ELF-1 (cell line): ENCODE results near the gene PDZD2.
"Not testable (repeated sequence)": the region's sequence is repeated elsewhere in the genome, so short reads cannot be mapped to it uniquely, and the experiment has no call there.

Source experiments
- DNase-seq: peaks from one replicate; pipeline ENCODE4 v3.0.0-alpha.2; 2016; ENCODE audit warnings: low read depth, low spot score

The PDZD2 gene

GRCh38 chr5:31731710-31732301 lies 92.9 kb downstream of the PDZD2 start:
- DNase-seq = no peak

- not testable (repeated sequence) for DNase-seq
These were observed 93.9 kb downstream of the PDZD2 start for GRCh38 chr5:31732821-31733220.

DNA sequence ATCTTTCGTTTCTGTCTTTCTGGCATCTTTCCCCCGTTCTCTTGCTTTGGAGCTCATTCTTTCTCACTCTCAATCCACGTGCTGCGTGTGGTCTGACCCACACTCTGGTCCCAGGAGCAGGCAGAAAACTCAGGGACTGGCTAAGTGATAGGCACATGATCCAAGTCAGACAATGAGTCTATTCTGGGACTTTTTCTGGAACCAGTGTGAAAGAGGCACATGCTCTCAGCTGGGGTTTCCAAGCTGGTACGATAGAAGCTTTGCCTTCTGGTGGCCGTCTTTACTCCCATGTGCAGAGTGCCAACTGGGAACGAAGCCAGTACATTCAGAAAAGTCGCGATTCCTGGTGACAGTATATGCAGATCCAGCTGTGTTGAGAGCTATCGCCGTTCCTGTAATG lies 94.4 kb downstream of the PDZD2 start:
- DNase-seq = no peak

DNA sequence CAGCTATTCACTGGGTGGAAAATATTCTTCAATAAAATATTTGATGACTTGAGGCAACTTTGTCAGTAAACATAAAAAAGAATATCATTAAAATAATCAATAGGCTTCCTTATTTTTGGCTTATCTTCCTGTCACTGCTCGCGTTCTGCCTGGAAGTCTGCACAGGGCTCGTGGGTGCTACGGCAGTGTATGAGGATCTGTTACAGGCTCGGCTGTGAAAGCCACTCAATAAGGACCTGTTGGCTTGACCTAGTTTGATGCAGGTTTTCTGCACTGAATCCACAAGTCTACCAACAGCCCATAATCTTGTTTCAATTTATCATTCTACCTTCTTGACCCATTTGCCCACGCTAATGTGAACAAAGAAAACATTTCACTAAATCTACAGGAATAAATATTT lies 97.2 kb downstream of the PDZD2 start:
- no peak for DNase-seq

GRCh38 chr5:31738199-31738598 lies 99.3 kb downstream of the PDZD2 start:
- no peak for DNase-seq

DNA sequence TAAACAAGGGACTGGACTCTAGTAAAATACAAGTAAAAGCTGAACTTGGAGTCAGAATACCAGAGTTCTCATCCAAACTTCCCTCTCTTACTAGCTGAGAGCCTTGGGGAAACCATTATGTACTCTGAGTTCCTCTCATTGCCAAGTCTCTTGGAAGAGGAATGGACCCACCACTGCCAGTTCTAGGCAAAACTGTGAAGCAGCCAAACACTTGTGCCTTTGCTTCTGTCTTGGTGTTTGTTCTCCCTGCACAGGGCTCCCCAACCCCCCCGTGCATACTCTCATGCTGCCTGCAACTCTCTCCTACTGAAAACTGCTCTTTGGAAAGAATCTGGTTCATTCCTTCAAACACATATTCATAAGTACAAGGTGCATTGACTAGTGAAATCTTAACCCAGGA lies 102.6 kb downstream of the PDZD2 start:
- no peak for DNase-seq

DNA sequence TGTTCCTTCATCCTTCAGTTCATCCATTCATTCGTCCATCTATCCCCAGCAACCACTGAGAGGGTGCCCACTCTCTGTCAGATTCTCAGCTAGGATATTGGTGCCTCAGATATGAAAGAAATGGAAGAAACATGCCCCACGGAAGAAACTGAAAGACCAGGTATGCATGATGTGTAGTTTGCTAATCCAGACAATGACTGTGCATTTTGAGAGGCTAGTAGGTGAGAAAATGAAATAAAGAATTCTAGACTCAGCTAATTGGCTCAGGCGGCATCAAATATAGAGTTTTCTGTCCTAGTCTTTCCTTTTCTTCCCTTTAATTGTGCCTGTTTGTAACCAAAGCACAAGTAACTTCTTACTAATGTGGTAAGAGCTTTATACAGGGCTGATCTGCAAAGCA lies 104.7 kb downstream of the PDZD2 start:
- no peak for DNase-seq

GRCh38 chr5:31748458-31749172 lies 109.7 kb downstream of the PDZD2 start:
- no peak for DNase-seq

DNA sequence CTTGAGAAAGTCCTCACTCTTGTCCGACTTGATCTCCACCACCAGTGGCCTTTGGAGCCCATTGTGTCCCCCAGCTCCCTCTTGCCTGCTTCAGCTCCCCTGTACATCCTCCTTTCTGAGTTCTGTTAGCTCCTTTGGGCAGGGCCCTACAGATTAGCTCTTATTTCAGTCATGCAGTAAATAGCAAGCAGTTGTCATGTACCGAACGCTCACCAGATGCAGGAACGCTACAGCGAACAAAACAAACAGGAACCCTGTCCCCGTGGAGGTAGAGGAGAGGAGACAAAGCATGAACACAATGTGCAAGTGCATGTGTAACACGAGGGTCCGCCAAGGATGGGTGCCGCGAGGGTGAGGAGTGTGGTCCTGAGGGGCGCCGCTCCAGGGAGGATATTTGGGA lies 111.3 kb downstream of the PDZD2 start:
- no peak for DNase-seq

DNA sequence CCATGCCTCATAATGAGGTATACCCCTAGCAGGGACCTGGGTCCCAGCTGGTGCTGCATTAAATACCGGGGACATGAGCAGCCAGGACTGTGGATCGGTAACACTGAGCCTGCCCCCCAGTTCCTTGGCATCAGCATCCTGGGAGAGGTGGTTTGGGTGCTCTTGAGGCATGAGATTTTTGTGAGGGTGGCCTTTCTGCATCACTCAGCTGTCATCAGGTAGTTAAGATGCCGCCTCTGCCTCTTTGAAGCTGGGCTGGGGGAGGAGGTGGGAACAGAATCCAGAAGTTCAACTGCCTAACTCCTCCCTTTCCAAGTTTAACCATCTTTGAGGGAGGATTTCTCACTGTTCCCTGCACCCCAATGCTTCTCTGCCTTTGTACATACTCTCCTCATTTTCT lies 112.7 kb downstream of the PDZD2 start:
- no peak for DNase-seq

- no peak for DNase-seq
These were observed 114.9 kb downstream of the PDZD2 start for GRCh38 chr5:31753700-31754357.

- no peak for DNase-seq
These were observed 115.4 kb downstream of the PDZD2 start for GRCh38 chr5:31754358-31754704.

DNA sequence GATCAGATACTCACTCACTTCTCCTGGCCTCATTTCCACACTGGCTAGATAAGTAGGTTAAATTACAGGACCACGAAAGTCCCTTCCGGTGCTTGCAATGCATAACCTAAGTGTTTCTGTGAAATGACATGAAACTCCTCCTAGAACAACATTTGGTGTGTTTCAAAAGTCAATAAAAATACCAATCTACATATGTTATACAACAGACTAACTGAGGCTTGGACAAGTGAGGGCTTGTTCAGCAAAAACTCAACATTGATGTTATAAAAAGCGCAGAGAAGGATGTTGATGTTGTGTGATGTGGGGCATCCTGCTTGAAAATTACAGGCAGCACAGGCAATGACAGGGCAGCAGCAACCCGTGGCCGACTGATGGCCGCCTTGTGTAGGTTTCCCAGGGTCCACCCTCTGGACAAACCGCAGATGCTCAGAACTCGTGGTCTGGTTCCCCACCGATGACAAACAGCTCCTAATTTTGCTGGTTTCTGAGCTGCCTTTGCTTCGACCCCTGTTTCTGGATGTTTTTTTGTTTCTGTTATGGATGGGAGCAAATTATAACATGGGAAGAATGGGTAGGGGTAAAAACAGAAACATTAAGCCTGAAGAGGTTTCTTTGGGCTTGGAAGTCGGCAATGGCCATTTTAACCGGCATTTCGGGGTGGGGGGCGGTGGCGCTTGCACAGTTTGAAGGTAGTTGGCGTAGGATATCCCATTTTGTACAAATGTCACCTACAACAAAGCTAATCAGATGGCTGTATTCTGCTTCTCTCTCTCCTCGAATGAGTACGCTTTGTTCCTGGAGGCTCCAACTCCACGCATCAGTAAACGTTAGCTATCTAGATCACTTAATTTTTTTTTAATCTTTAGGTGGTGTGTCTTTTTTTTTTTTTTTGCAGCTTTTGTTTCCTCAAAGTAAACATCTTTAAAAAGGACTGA lies 116.1 kb downstream of the PDZD2 start:
- DNase-seq = no peak

DNA sequence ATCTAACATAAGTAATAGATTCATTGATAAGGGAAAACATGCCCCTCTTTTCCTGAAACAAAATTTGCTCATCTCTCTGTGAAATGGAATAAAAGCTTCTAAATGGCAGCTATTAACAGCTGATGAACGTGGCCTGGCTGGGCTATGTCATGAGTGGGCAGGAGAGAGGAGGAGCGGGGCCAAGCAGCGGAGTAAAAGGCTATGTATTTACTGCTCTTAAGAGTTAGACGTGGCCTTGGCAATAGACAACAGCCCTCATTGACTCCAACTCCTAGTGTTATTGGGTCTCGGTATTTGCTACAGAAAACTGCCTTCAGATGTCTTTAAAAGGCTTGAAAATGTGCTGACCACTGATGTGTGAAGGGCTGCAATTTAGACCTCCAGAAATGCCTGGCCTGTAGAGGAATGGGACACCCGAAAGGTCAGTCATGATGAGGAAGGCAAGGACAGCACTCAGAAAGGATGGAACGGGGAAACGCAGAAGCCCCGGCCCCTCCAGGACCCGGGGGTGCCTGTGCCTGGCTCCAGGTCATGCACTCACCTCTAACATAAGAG lies 116.8 kb downstream of the PDZD2 start:
- DNase-seq = no peak

DNA sequence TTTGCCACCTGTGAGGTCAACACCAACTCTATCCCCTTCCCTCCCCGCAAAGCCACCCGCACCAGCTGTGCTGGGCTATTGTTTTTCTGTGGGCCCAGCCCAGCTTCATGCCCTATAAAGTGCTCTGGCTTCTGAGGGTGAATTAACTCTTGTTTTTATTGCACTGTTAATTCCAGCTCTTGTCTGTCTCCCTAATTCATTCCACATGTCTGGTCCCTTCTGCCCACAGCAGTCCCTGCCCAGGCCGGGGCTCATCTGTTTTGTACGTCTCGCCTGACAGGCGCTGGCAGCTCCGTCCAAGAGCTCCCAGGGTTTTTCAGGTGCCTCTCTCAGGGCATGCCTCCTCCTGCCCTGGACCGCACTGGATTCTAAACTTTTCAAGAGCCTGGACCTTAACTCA lies 118.9 kb downstream of the PDZD2 start:
- no peak for DNase-seq

DNA sequence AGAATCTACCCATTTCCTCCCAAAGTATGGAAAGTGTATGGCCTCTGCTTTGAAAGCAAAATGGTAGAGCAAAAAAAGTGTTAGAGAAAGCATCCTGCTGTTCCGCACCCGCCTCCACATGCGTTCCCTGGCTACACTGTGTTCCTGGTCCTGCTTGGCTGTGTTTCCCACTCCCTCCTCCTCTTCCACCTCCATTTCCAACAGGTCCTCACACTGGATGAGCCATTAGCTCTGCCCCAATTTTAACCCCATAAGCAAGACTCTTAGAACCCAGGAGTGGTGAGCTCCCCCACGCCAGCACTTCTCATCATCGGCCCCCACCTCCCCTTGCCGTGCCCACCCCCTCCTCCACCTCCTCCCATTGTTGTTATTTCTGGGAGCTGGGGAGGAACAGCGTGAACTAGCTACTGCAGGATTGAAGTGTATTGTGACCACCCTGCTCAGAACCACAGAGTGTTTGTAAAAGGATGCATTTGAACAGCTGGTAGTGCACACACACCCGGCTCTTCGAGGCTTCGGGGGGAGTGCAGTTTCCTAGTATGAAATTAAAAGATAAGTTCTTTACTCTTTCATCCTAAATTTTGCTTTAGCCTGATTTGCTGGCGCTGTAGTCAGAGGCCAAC lies 120.0 kb downstream of the PDZD2 start:
- no peak for DNase-seq

GRCh38 chr5:31759925-31760324 lies 121.0 kb downstream of the PDZD2 start:
- no peak for DNase-seq

- no peak for DNase-seq
These were observed 122.9 kb downstream of the PDZD2 start for GRCh38 chr5:31761877-31762276.

DNA sequence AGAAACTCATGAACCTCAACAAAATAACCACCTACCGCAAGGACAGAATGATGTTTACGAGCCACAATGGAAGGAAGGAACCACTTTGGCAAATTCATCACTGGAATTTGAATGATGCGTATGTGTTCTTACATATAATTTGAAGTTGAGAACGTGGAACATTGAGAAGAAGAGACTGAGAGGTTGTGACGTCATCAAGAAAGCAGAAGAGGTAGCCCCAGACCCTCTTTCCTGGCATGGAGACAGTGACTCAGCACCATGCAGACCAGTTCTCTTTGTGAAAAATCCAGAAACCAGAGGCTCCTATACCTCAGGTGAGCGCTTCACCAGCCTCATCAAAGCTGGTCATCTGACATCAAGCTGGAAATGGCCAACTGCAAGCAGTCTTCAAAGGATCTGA lies 124.5 kb downstream of the PDZD2 start:
- DNase-seq = no peak

GRCh38 chr5:31764687-31765086 lies 125.8 kb downstream of the PDZD2 start:
- not testable (repeated sequence) for DNase-seq

DNA sequence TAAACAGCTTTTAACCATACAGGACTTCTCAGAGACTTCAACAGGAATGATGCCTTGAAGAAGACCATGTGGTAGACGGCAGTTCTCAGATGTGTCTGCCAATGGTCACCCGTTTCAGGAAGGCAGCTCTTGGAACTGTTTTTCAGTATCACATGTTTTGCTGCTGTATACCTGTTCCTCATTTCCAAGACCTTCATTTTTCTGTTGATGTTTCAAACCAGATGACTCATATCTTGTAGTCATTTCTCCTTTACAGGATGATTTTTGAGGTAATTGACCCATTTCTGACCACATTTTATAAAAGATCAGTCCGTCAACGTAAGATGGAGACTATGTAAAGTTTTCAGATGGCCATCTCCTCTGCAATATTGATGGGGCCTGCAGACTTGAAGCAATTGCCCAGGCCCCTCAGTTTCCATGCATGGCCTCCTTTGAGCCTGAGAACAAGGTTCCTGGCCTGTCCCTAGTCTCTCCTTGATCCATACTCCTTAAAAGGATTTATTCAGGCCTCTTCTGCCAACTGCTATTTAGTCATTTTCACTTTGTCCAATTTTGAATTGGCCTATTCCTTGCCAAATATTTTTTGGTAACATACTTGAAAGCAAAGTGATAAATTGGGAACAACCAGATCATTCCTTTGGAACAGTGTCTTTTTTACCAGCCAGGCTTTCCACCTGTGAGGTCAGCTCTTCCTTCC lies 128.6 kb downstream of the PDZD2 start:
- DNase-seq = no peak
